Activated CD4-positive, alpha-beta T cell treated with anti-CD3 and anti-CD28 coated beads, Interleukin-10, Interleukin-2, amounts not matched to agents 100 ng/mL and 50 ng/mL, durations not matched to agents 16 hours and 8 hours (primary cell): ENCODE data around the gene CADM2.
"Not testable (repeated sequence)": the region's sequence is repeated elsewhere in the genome, so short reads cannot be mapped to it uniquely, and the experiment has no call there.

Source experiments
- DNase-seq: peaks from one replicate; pipeline ENCODE4 v3.0.0-alpha.2; 2020

CADM2 gene

GRCh38 chr3:85495602-85496001 is 536.8 kb downstream of the CADM2 start:
- DNase-seq, result no peak

- no peak for DNase-seq
These were observed 539.4 kb downstream of the CADM2 start for GRCh38 chr3:85498177-85498576.

- DNase-seq, result no peak
These were observed 543.5 kb downstream of the CADM2 start for GRCh38 chr3:85502148-85502875.

- DNase-seq, result peak; percentile 37
These were observed 545.5 kb downstream of the CADM2 start for GRCh38 chr3:85504129-85504784.

GRCh38 chr3:85504785-85505511 is 546.2 kb downstream of the CADM2 start:
- DNase-seq, result not testable (repeated sequence)

- not testable (repeated sequence) for DNase-seq
These were observed 548.3 kb downstream of the CADM2 start for GRCh38 chr3:85507052-85507451.

GRCh38 chr3:85508659-85509058 is 549.9 kb downstream of the CADM2 start:
- DNase-seq, result no peak

GRCh38 chr3:85516146-85516545 is 557.4 kb downstream of the CADM2 start:
- no peak for DNase-seq

GRCh38 chr3:85524104-85524503 is 565.3 kb downstream of the CADM2 start:
- DNase-seq, result no peak

- no peak for DNase-seq
These were observed 566.5 kb downstream of the CADM2 start for GRCh38 chr3:85525264-85525663.

- DNase-seq, result no peak
These were observed 574.8 kb downstream of the CADM2 start for GRCh38 chr3:85533586-85533985.

GRCh38 chr3:85535517-85535916 is 576.7 kb downstream of the CADM2 start:
- no peak for DNase-seq

GRCh38 chr3:85539232-85539631 is 580.4 kb downstream of the CADM2 start:
- no peak for DNase-seq

GRCh38 chr3:85554153-85554552 is 595.4 kb downstream of the CADM2 start:
- DNase-seq, result no peak

GRCh38 chr3:85560088-85560785 is 601.4 kb downstream of the CADM2 start:
- no peak for DNase-seq

- DNase-seq, result peak; percentile 42
These were observed 608.4 kb downstream of the CADM2 start for GRCh38 chr3:85567071-85567676.

GRCh38 chr3:85570819-85571218 is 612.0 kb downstream of the CADM2 start:
- no peak for DNase-seq

- no peak for DNase-seq
These were observed 613.0 kb downstream of the CADM2 start for GRCh38 chr3:85571835-85572234.

GRCh38 chr3:85572426-85572825 is 613.6 kb downstream of the CADM2 start:
- no peak for DNase-seq

GRCh38 chr3:85572978-85573377 is 614.2 kb downstream of the CADM2 start:
- no peak for DNase-seq

GRCh38 chr3:85574006-85574705 is 615.4 kb downstream of the CADM2 start:
- DNase-seq, result no peak

GRCh38 chr3:85576091-85576690 is 617.4 kb downstream of the CADM2 start:
- peak; percentile 58 for DNase-seq
